Measurements from ENCODE around the gene GLCCI1.
A peak's percentile ranks its signal among the peaks of the same experiment; 100 is the strongest.

GLCCI1 gene

DNA sequence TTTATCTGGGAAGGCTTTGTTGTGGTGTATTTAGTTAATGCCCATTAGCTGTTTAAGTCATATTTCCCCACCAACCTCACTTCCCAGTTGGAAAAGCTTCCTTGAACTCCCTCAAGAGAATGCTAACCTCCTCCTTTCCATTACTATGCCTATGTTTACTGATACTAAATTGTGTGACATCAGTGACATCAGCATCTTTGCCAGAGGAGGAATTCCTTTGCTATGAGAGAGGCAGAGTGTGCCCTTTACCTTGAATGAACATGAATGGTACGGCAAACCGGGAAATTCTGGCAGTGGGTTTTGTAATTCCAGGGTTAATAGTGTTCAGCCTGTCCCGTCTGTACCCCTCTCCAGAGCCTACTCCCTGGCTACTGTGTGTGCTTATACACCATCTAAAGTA is 22.1 kb upstream of the GLCCI1 start:
- H3K9me3 Mint-ChIP-seq = peaks cover 4% of the 10 kb centered on the region
- H3K4me3 Mint-ChIP-seq = no peak overlapping the region
- no peak overlapping the region for H3K27ac Mint-ChIP-seq
- H3K4me1 Mint-ChIP-seq (ENCODE audit: low read depth) = peaks cover 23% of the 10 kb centered on the region
- H3K27me3 Mint-ChIP-seq = no peaks in the 10 kb centered on the region
- H3K36me3 Mint-ChIP-seq (ENCODE audit: low read depth) = peaks cover 5% of the 10 kb centered on the region

- no peak overlapping the region for H3K4me3 Mint-ChIP-seq
- H3K27ac Mint-ChIP-seq = no peak overlapping the region
- peaks cover 20% of the 10 kb centered on the region for H3K4me1 Mint-ChIP-seq (ENCODE audit: low read depth)
- peaks cover 4% of the 10 kb centered on the region for H3K9me3 Mint-ChIP-seq
- peaks cover 5% of the 10 kb centered on the region for H3K36me3 Mint-ChIP-seq (ENCODE audit: low read depth)
- no peaks in the 10 kb centered on the region for H3K27me3 Mint-ChIP-seq
These were observed 20.4 kb upstream of the GLCCI1 start for GRCh38 chr7:7948232-7948631.

GRCh38 chr7:7953806-7954205 is 14.8 kb upstream of the GLCCI1 start:
- H3K4me1 Mint-ChIP-seq (ENCODE audit: low read depth) = no peaks in the 10 kb centered on the region
- peaks cover 5% of the 10 kb centered on the region for H3K36me3 Mint-ChIP-seq (ENCODE audit: low read depth)
- no peak overlapping the region for H3K27ac Mint-ChIP-seq
- no peak overlapping the region for H3K4me3 Mint-ChIP-seq
- no peaks in the 10 kb centered on the region for H3K27me3 Mint-ChIP-seq
- H3K9me3 Mint-ChIP-seq = peaks cover 4% of the 10 kb centered on the region

GRCh38 chr7:7956531-7957128 is 12.0 kb upstream of the GLCCI1 start:
- Mint-ChIP-seq H3K27me3 (no peaks in the 10 kb centered on the region), H3K9me3 (no peaks in the 10 kb centered on the region), H3K4me3 (no peak overlapping the region), H3K4me1 (ENCODE audit: low read depth) (no peaks in the 10 kb centered on the region), H3K27ac (no peak overlapping the region), H3K36me3 (ENCODE audit: low read depth) (no peaks in the 10 kb centered on the region)

DNA sequence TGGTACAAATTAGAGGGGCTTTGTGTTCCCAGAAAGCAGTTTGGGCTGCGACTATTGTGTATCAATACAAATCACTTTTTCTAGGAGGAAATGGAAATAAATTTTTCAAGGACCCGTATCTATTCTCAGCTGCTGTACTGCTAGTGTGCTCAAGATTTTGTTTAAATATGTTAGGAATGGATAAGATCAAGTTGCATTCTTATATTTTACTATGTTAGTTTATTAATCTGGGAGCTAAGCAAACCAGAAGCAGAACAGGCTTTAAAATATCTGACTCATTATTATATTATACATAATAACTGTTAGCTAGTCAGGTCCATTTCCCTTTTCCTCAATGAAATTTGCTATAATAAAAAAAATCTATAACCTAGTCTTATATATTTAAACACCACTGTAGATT is 11.1 kb upstream of the GLCCI1 start:
- Mint-ChIP-seq H3K4me1 (ENCODE audit: low read depth) (no peaks in the 10 kb centered on the region), H3K27me3 (no peaks in the 10 kb centered on the region), H3K27ac (no peak overlapping the region), H3K4me3 (no peak overlapping the region), H3K9me3 (no peaks in the 10 kb centered on the region), H3K36me3 (ENCODE audit: low read depth) (no peaks in the 10 kb centered on the region)

DNA sequence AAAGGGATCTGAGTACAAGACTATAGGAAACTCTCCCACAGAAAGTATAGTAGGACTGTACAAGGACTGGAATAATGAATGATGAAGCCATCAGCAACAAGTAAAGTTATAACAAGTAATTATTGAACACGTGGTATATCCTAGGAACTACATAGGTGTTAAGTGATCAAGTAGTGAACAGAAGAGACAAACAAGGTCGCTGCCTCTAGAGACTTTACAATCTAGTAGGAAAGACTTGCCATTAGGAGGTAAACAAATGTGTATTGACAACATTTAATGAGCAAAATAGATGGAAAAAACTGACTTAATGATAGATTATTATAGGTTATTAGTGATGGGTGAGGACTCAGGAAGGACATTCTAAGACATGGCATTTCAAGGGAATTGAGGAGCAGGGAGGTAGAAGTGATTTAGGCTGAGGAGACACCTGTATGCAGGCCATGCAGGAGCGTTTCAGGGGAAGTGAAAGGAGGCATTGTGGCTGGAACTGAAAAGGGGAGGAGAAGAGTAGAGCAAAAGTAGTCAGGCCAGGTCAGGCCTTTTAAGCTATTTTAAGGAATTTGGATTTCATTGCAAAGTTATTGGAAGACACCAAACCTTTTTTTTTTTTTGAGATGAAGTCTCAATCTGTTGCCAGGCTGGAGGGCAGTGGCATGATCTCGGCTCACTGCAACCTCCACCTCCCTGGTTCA is 8.5 kb upstream of the GLCCI1 start:
- Mint-ChIP-seq H3K27me3 (no peaks in the 10 kb centered on the region), H3K4me1 (ENCODE audit: low read depth) (peaks cover 1% of the 10 kb centered on the region), H3K27ac (no peak overlapping the region), H3K36me3 (ENCODE audit: low read depth) (no peaks in the 10 kb centered on the region), H3K9me3 (no peaks in the 10 kb centered on the region), H3K4me3 (no peak overlapping the region)

DNA sequence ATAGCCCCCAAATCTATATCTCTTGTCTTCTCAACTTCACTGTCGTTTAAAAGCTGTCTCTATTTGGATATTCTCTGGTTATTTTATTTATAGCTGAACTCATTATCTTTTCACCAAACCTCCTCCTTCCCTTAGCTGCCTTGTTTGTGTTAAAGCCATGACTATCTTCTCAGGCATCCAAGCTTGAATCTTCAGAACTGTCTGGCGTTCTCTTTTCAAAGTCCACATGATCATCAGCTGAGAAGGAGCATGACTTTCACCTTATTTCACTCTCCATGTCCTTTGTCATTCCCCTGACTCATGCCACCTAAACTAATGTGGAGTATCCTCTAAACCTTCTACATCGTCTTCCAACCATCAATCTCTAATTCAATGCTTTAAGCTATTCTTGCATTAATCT is 5.7 kb upstream of the GLCCI1 start:
- Mint-ChIP-seq H3K27me3 (no peaks in the 10 kb centered on the region), H3K36me3 (ENCODE audit: low read depth) (no peaks in the 10 kb centered on the region), H3K4me1 (ENCODE audit: low read depth) (peaks cover 12% of the 10 kb centered on the region), H3K27ac (no peak overlapping the region), H3K4me3 (no peak overlapping the region), H3K9me3 (no peaks in the 10 kb centered on the region)

DNA sequence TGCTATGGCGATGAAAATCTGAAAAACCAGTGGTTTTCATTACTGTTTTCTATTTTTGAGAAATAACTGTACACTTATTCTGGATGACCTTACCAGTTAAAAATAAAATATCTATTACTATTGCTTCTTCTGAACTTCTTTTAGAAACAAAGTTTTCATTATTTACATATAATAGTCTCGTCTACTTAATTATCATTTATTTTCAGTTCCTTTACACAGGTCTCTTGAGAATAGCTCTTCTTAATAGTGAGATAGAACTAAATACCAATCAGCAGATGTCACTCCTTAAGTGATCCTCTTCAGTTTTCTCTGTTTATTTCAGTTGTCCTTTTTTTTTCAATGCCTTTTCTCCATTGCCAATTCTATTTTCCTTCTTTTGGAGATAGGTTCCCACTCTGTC is 4.3 kb upstream of the GLCCI1 start:
- Mint-ChIP-seq H3K27ac (no peak overlapping the region), H3K36me3 (ENCODE audit: low read depth) (no peaks in the 10 kb centered on the region), H3K4me1 (ENCODE audit: low read depth) (peaks cover 18% of the 10 kb centered on the region), H3K27me3 (no peaks in the 10 kb centered on the region), H3K9me3 (no peaks in the 10 kb centered on the region), H3K4me3 (no peak overlapping the region)

DNA sequence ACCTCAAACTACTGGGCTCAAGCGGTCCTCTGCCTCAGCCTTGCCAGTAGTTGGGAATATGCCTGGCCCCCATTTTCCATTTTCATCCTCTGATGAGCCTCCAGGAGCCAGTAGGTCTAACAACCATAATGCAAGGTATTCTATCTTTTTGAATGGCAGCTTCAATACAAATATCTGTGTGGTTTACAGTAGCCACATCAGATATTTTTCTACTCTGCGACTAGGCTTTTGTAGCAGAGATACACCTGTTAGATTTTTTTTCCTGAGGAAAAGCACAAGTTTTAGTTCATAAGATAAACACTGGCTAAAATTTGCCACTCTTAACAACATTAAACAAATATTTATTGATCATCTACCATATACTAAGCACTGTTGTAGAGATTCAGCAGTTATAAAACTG is 3.9 kb upstream of the GLCCI1 start:
- H3K4me3 Mint-ChIP-seq = no peak overlapping the region
- H3K27ac Mint-ChIP-seq = no peak overlapping the region
- peaks cover 18% of the 10 kb centered on the region for H3K4me1 Mint-ChIP-seq (ENCODE audit: low read depth)
- no peaks in the 10 kb centered on the region for H3K27me3 Mint-ChIP-seq
- no peaks in the 10 kb centered on the region for H3K36me3 Mint-ChIP-seq (ENCODE audit: low read depth)
- H3K9me3 Mint-ChIP-seq = no peaks in the 10 kb centered on the region

GRCh38 chr7:7965301-7965700 is 3.3 kb upstream of the GLCCI1 start:
- peaks cover 18% of the 10 kb centered on the region for H3K4me1 Mint-ChIP-seq (ENCODE audit: low read depth)
- H3K36me3 Mint-ChIP-seq (ENCODE audit: low read depth) = no peaks in the 10 kb centered on the region
- no peak overlapping the region for H3K4me3 Mint-ChIP-seq
- H3K27ac Mint-ChIP-seq = no peak overlapping the region
- no peaks in the 10 kb centered on the region for H3K9me3 Mint-ChIP-seq
- H3K27me3 Mint-ChIP-seq = no peaks in the 10 kb centered on the region

GRCh38 chr7:7966141-7966734 is 2.4 kb upstream of the GLCCI1 start:
- Mint-ChIP-seq H3K9me3 (no peaks in the 10 kb centered on the region), H3K36me3 (ENCODE audit: low read depth) (no peaks in the 10 kb centered on the region), H3K4me3 (no peak overlapping the region), H3K27me3 (no peaks in the 10 kb centered on the region), H3K27ac (no peak overlapping the region), H3K4me1 (ENCODE audit: low read depth) (peaks cover 18% of the 10 kb centered on the region)

DNA sequence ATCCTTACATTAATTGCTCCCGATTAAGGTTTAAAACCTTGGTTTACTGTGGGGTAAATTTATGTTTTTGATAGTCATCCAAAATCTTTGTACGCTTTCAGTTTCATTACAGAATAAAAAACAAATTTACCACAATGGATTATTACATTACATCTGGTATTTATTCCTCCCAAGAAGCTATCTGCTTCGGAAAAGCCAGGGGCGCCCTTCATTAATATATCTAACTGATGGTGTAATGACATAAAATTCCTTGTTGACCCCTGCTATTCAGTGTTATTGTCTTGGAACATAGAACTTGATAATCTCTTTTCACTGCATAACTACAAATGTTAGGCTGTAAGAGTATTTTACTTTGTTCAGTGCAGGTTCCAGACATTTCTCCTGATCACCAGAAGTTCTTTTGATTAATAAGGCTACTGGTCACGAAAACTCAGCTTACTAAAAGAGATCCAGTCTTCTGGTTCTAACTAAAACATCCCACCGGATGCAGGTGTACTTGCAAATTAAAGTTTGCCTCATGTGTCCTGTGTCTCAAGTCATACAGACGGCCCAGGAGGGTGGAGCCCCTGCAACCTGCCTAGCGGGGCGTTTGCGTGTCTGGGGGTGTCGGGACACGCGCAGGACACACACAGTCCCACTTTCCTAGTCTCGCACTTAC is 581 bp upstream of the GLCCI1 start:
- H3K9me3 Mint-ChIP-seq = no peaks in the 10 kb centered on the region

GRCh38 chr7:7969306-7970236 is 975 bp downstream of the GLCCI1 start:
- H3K27me3 Mint-ChIP-seq = no peaks in the 10 kb centered on the region
- peak overlapping the region; percentile 47 for H3K4me3 Mint-ChIP-seq
- peaks cover 35% of the 10 kb centered on the region for H3K4me1 Mint-ChIP-seq (ENCODE audit: low read depth)
- no peak overlapping the region for H3K27ac Mint-ChIP-seq
- no peaks in the 10 kb centered on the region for H3K9me3 Mint-ChIP-seq
- H3K36me3 Mint-ChIP-seq (ENCODE audit: low read depth) = no peaks in the 10 kb centered on the region

More for the DNA sequence above, 581 bp upstream of the GLCCI1 start:
- peak overlapping the region; percentile 89 for H3K27ac Mint-ChIP-seq
- no peaks in the 10 kb centered on the region for H3K36me3 Mint-ChIP-seq (ENCODE audit: low read depth)
- no peaks in the 10 kb centered on the region for H3K27me3 Mint-ChIP-seq
- peak overlapping the region; percentile 89 for H3K4me3 Mint-ChIP-seq
- peaks cover 22% of the 10 kb centered on the region for H3K4me1 Mint-ChIP-seq (ENCODE audit: low read depth)

DNA sequence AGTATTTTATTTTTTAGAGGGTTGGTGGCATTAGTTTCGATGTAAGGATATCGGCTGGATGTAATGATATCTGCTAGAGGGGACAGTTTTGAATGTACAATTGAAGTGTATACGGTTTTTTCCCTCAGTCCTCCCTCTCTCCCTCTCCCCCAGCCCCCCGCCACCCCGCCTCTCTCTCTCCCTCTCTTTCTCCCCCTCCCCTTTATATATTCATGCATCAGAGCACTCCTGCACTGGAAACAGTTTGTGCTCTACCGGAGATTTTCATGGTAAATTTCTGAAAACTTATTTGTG is 1.6 kb downstream of the GLCCI1 start:
- Mint-ChIP-seq H3K9me3 (no peaks in the 10 kb centered on the region), H3K27me3 (no peaks in the 10 kb centered on the region), H3K36me3 (ENCODE audit: low read depth) (no peaks in the 10 kb centered on the region), H3K4me3 (no peak overlapping the region), H3K27ac (no peak overlapping the region), H3K4me1 (ENCODE audit: low read depth) (peaks cover 37% of the 10 kb centered on the region)
